ENCODE data around the gene FBXL7. TPM values are rescaled to one million over a fixed set of nuclear protein-coding genes. Genes with fewer than 3 reads are reported as not detected.

The FBXL7 gene
- polyA plus RNA-seq, 1 donor from 2014 or later, result 0.24 TPM

DNA sequence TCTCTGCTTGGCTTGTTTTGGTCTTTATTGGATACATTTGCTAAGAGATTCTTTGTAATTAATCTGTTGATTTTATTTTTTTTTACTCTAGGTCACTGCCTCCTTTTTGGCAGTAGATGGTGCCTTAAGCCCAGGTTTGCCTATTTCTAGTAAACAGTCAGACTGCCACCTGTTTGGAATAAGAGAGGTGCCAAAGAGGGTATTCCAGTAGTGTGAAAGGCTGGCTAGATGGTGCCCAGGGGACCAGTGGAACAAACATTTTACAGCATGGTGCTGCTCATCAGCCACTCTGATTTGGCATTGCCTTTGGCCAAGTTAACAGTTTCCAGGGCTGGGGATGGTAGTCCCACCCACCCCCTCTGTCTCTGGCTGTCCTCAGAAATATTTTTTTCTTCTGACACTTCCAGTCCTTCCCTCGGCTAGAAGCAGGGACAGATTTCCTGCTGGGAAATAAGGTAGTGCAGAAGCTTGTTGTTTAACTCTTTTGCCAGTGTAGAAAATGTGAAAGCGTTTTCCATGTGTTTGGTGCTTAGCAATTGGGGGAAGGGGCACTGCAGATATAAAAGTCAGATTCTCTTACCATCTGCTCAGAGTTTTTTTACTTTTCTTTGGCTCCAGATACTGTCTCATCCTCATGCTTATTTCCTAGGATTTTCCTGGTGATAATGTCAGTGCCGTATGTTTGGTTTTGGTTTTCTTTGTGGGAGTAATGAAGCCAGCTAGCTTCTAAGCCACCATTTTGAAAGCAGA lies 36.6 kb upstream of the FBXL7 start:
- H3K36me3 ChIP-seq (ENCODE audit: insufficient read depth, low read length), result no peaks in the 10 kb centered on the region
- TF ChIP-seq CTCF (IDR thresholded peaks at IDR 0.05; ENCODE audit: poor library complexity, severe bottlenecking) (peak; percentile 32), EP300 (conservative IDR thresholded peaks at IDR 0.05; ENCODE audit: poor library complexity, severe bottlenecking) (no peak), SMC3 (conservative IDR thresholded peaks at IDR 0.05; ENCODE audit: poor library complexity) (peak; percentile 29), EZH2 (IDR thresholded peaks at IDR 0.05; ENCODE audit: borderline replicate concordance, insufficient read depth, low read length, poor library complexity, severe bottlenecking) (no peak), RAD21 (conservative IDR thresholded peaks at IDR 0.05) (peak; percentile 39)
- H3K4me3 ChIP-seq (ENCODE audit: low read length), result no peak overlapping the region

DNA sequence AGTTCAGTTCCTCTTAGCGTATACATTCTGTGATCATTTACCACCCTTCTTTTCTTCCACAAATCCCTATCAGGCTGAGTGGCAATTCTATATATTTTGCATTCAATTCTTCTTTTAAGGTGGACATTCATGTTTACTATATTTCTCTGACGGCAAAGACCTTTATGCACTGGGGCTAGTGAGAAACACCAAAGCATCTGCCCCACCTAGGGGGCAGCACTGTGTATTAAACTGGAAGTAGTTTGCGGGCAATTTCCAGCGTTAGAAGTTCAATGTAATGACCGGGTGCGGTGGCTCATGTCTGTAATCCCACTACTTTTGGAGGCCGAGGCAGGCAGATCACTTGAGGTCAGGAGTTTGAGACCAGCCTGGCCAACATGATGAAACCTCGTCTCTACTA lies 27.9 kb upstream of the FBXL7 start:
- no peak overlapping the region for H3K9ac ChIP-seq (ENCODE audit: low read length)
- no peak overlapping the region for H3K27ac ChIP-seq (ENCODE audit: low read length)
- no peaks in the 10 kb centered on the region for H3K9me3 ChIP-seq (ENCODE audit: low read length)
- no peaks in the 10 kb centered on the region for H3K9me2 ChIP-seq (ENCODE audit: insufficient read depth, low read length)
- no peaks in the 10 kb centered on the region for H3K36me3 ChIP-seq (ENCODE audit: insufficient read depth, low read length)
- TF ChIP-seq CTCF (IDR thresholded peaks at IDR 0.05; ENCODE audit: poor library complexity, severe bottlenecking), result no peak
- TF ChIP-seq EP300 (conservative IDR thresholded peaks at IDR 0.05; ENCODE audit: poor library complexity, severe bottlenecking), result no peak
- no peak for TF ChIP-seq MXI1 (conservative IDR thresholded peaks at IDR 0.05; ENCODE audit: poor library complexity, severe bottlenecking)
- TF ChIP-seq, protein P1, sequence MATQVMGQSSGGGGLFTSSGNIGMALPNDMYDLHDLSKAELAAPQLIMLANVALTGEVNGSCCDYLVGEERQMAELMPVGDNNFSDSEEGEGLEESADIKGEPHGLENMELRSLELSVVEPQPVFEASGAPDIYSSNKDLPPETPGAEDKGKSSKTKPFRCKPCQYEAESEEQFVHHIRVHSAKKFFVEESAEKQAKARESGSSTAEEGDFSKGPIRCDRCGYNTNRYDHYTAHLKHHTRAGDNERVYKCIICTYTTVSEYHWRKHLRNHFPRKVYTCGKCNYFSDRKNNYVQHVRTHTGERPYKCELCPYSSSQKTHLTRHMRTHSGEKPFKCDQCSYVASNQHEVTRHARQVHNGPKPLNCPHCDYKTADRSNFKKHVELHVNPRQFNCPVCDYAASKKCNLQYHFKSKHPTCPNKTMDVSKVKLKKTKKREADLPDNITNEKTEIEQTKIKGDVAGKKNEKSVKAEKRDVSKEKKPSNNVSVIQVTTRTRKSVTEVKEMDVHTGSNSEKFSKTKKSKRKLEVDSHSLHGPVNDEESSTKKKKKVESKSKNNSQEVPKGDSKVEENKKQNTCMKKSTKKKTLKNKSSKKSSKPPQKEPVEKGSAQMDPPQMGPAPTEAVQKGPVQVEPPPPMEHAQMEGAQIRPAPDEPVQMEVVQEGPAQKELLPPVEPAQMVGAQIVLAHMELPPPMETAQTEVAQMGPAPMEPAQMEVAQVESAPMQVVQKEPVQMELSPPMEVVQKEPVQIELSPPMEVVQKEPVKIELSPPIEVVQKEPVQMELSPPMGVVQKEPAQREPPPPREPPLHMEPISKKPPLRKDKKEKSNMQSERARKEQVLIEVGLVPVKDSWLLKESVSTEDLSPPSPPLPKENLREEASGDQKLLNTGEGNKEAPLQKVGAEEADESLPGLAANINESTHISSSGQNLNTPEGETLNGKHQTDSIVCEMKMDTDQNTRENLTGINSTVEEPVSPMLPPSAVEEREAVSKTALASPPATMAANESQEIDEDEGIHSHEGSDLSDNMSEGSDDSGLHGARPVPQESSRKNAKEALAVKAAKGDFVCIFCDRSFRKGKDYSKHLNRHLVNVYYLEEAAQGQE (IDR thresholded peaks at IDR 0.05; ENCODE audit: borderline replicate concordance), result no peak
- TF ChIP-seq EZH2 (IDR thresholded peaks at IDR 0.05; ENCODE audit: borderline replicate concordance, insufficient read depth, low read length, poor library complexity, severe bottlenecking), result no peak
- TF ChIP-seq RAD21 (conservative IDR thresholded peaks at IDR 0.05), result no peak
- TF ChIP-seq SMC3 (conservative IDR thresholded peaks at IDR 0.05; ENCODE audit: poor library complexity), result no peak
- no peak overlapping the region for H2AFZ ChIP-seq (ENCODE audit: low read depth, low read length)
- no peaks in the 10 kb centered on the region for H3K27me3 ChIP-seq (ENCODE audit: insufficient read depth, low read depth, low read length)
- no peak overlapping the region for H3K4me3 ChIP-seq (ENCODE audit: low read length)
- no peaks in the 10 kb centered on the region for H3F3A ChIP-seq (ENCODE audit: insufficient read depth, low read length, poor library complexity, severe bottlenecking)
- no peaks in the 10 kb centered on the region for H4K20me1 ChIP-seq (ENCODE audit: insufficient read depth)
- H3K79me2 ChIP-seq (replicated peaks; ENCODE audit: insufficient read depth, low read length), result no peaks in the 10 kb centered on the region
- H3K4me2 ChIP-seq (ENCODE audit: low read length), result no peak overlapping the region

More for the DNA sequence above, 36.6 kb upstream of the FBXL7 start:
- Histone ChIP-seq H3K27ac (ENCODE audit: low read length) (no peak overlapping the region), H3K9me3 (ENCODE audit: low read length) (no peaks in the 10 kb centered on the region), H3K79me2 (replicated peaks; ENCODE audit: insufficient read depth, low read length) (no peaks in the 10 kb centered on the region), H3K27me3 (ENCODE audit: insufficient read depth, low read depth, low read length) (no peaks in the 10 kb centered on the region), H3K9ac (ENCODE audit: low read length) (no peak overlapping the region), H4K20me1 (ENCODE audit: insufficient read depth) (no peaks in the 10 kb centered on the region), H3K4me2 (ENCODE audit: low read length) (no peak overlapping the region), H2AFZ (ENCODE audit: low read depth, low read length) (no peak overlapping the region), H3K9me2 (ENCODE audit: insufficient read depth, low read length) (no peaks in the 10 kb centered on the region), H3F3A (ENCODE audit: insufficient read depth, low read length, poor library complexity, severe bottlenecking) (no peaks in the 10 kb centered on the region)
